Measurements from ENCODE around the gene CCDC88B.
"Not testable (repeated sequence)": the region's sequence is repeated elsewhere in the genome, so short reads cannot be mapped to it uniquely, and the experiment has no call there.

CCDC88B gene

DNA sequence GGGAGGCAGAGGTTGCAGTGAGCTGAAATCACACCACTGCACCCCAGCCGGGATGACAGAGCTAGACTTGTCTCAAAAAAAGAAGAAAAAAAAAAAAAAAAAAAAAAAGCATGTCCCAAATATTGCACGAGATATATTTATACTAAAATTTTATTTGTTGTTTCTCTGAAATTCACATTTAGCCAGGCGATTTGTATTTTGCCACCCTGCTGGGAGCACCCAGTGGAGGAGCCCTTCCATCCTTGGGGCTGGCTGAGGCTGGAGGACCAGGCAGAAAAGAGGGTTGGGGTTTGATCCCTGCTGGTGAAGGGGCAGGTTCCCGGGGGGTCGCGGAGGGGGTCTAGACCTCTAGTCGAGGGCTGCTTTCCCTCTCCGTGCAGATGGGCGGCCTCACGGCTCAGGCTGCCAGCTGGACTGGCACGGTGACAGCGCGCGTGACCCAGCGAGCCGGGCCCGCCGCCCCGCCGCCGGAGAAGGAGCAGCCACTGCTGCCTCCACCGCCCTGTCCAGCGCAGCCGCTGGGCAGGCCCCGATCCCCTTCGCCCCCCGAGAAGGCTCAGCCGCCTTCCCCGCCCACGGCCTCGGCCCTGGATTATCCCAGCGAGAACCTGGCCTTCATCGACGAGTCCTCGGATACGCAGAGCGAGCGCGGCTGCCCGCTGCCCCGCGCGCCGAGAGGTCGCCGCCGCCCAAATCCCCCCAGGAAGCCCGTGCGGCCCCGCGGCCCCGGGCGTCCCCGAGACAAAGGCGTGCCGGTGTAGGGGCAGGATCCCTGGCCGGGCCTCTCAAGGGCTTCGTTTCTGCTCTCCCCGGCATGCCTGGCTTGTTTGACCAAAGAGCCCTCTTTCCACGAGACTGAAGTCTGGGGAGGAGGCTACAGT, 40.8 kb upstream of the CCDC88B start:
- TF ChIP-seq ZNF274 (IDR thresholded peaks at IDR 0.05; ENCODE audit: low read depth, low read length): no peak

DNA sequence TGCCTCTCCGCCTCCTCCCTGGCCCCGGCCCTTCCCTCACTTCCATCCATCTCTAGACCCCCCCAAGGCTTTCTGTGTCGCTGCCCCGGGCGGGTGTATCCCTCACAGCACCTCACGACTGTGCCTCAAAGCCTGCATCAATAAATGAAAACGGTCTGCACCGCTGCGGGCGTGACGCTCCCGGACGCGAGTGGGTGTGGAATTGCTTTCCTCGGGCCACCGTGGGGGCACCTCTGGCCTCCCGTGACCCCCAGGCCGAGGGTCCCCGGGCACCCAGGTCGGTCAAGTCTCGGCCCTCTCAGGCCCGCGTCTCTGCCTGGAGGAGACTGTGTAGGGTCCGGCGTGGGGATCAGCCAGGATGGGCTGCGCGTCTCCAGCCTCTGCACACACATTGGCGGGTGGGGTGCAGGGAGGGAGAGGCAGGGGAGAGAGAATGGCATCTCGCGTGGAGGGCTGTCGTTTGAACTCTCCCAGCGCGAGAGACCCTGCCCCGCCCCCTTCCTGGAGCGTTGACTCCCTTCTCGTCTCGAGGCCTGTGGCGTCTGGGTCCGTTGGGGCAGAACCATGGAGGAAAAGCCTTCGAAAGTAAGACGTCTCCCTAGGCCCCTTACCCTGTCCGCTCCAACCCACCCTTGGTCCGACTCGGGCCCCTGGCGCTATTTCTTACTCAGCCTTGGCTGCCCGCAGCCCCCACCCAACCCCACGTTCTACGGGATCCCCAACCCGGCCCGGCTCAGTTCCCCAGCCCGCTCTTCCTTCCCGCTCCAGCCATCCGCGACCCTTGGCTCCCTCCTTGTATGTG, 40.0 kb upstream of the CCDC88B start, which contains the start of gene CATSPERZ:
Gene CATSPERZ, plus strand, starts transcription at position 512 of the 802 bp plus-strand sequence. Its CDS starts 53 bp downstream, at position 565.
- TF ChIP-seq ZNF274 (IDR thresholded peaks at IDR 0.05; ENCODE audit: low read depth, low read length): no peak
- H3K4me3 ChIP-seq (ENCODE audit: low read length): no peak within 1 kb of the TSS; the same call in 1 of the 2 replicates

More for the DNA sequence above, 40.8 kb upstream of the CCDC88B start:
- no peak overlapping the region for H3K4me3 ChIP-seq (ENCODE audit: low read length)

DNA sequence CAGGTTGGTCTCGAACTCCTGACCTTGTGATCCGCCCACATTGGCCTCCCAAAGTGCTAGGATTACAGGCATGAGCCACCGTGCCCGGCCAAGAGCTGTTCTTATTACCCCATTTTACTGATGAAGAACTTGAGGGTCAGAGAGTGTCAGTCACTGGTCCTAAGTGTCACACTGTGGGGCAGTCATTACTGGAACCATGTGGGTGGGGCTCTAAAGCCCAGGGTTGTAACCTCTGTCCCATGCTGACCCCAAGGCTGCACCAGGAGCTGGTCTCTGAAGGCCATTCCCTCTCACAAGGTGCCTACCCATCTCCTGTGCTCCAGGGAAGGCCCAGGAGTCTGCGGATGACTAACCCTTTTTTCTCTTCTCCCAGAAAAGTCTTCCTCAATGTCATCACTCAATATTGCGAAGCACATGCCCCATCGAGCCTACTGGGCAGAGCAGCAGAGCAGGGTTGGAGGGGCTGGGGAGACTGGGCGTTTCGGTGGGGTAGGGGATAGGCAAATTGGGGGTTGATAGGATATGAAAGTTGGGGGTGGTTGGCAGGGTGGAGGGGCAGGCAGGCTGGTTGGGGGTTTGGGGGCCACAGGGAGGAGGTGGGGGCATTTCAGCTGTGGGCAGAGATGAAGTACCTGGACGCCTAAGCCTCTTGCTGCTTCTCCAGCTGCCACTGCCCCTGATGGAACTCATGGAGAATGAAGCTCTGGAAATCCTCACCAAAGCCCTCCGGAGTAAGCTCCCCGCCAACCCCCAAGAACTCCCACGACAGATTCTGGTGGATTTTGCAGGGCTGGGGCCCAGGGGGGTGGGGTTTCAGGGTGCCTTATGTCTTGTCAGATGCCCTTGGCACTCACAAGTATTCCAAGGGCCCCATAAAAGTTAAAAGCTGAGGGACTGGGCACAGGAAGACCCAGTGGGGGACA, 36.6 kb upstream of the CCDC88B start:
- no peak for TF ChIP-seq ZNF274 (IDR thresholded peaks at IDR 0.05; ENCODE audit: low read depth, low read length)
- peak overlapping the region; percentile 79; the same call in 1 of the 2 replicates for H3K4me3 ChIP-seq (ENCODE audit: low read length)

DNA sequence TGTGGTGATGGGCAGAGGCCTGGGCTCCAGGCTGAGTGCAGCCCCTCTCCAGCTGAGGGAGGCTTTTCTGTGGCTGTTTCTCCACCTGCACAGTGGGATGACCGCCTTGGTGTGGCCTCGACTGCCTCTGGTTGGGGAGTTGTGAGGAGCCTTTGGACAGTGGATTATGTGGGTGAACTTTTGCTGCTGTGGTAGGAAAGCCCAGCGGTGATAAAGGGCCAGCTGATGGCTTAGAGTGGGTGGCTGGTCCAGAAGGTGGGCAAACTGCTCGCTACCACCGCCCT, 36.0 kb upstream of the CCDC88B start:
- no peak for TF ChIP-seq ZNF274 (IDR thresholded peaks at IDR 0.05; ENCODE audit: low read depth, low read length)
- H3K4me3 ChIP-seq (ENCODE audit: low read length): peak overlapping the region; percentile 79; the same call in 1 of the 2 replicates

DNA sequence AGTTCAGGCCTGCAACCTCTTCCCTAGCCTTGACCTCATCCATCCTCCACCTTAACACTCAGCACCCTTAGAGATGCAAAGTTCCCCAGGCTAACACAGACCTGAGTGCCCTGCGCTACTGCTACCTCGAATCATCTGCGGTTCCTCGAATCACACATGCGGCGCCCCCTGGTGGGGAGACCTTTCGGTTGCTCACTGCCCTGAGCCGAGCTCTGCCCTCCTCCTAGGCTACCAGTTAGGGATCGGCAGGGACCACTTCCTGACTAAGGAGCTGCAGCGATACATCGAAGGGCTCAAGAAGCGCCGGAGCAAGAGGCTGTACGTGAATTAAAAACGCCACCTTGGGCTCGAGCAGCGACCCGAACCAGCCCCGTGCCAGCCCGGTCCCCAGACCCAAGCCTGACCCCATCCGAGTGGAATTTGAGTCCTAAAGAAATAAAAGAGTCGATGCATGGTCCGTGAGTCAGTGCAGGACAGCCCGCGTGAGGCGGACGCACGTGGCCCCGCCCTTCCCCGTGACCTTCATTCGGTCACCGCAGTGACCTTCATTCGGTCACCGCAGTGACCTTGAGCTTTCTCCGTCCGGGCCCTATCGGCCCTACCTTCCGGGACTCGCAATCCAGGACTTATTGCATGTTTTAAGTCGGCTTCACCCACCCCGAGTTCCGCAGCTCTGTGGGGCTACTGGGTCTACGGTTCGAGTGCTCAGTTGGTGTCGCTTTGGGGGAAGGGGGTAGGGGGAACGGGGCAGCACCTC, 35.5 kb upstream of the CCDC88B start:
- TF ChIP-seq ZNF274 (IDR thresholded peaks at IDR 0.05; ENCODE audit: low read depth, low read length): no peak

DNA sequence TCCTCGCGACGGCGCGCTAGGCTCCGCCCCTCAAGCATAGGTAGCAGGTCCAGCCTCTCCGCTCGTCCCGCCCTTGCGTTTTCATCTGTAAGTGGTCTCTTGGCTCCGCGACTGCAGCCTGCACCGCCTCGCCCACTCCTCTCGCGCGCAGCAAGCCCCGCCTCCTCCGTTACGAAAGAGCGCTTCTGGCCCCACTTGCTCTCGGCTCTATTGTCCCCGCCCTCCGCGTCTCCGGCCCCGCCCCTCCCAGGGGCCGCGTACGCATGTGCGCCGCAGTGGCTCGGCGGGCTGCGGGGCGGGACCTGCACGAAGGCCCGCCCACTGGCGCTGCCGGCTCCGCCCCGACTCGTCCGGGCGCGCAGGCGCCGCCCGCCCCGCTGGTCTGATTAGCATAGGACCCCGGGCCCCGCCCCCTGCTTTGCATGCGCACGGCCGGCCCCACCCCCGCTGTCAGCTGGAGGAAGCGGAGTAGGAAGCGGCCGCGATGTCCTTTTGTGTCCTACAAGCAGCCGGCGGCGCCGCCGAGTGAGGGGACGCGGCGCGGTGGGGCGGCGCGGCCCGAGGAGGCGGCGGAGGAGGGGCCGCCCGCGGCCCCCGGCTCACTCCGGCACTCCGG, 34.8 kb upstream of the CCDC88B start, which contains the start of gene ESRRA:
Gene ESRRA, plus strand, starts transcription at position 450 of the 616 bp plus-strand sequence. CDS start 1,656 bp downstream, outside the sequence.
- peak within 1 kb of the TSS; percentile 88 for H3K4me3 ChIP-seq (ENCODE audit: low read length)
- no peak for TF ChIP-seq ZNF274 (IDR thresholded peaks at IDR 0.05; ENCODE audit: low read depth, low read length)

More for the DNA sequence above, 35.5 kb upstream of the CCDC88B start:
- peak overlapping the region; percentile 79 for H3K4me3 ChIP-seq (ENCODE audit: low read length)

DNA sequence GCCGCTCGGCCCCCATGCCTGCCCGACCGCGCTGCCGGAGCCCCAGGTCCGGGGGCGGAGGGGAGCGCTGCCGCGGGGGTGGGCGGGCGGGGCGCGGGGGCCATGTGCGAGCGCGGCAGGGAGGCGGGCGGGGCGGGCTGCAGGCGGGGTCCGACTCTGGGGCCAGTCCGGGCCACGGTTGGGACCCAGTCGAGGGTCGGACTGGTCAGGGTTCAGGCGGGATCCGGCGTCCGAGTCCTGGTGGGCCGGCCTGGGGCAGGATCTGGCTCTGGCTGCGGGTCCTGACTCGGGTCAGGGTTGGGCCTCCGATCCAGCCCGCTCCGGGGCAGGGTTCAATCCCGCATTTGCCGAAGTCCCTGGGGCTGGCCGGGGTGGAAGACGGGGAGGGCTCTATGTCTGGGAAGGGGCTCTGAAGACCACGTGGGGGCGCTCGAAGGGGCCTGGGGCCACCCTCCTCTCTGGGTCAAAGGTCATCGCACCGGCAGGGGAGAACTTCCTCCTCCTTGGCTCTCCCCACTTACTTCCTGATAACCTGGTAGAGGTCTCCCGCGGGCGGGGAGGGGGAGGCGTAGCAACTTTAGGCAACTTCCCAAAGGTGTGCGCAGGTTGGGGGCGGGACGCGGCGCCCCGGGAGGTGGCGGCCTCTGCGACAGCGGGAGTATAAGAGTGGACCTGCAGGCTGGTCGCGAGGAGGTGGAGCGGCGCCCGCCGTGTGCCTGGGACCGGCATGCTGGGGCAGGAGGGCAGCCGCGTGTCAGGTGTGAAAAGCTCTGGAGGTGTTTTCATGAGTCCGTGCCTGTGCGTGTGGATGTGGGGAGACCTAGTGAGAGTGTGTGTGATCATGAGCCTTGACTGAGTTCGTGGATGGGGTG, 34.1 kb upstream of the CCDC88B start:
- no peak for TF ChIP-seq ZNF274 (IDR thresholded peaks at IDR 0.05; ENCODE audit: low read depth, low read length)
- peak overlapping the region; percentile 88 for H3K4me3 ChIP-seq (ENCODE audit: low read length)

DNA sequence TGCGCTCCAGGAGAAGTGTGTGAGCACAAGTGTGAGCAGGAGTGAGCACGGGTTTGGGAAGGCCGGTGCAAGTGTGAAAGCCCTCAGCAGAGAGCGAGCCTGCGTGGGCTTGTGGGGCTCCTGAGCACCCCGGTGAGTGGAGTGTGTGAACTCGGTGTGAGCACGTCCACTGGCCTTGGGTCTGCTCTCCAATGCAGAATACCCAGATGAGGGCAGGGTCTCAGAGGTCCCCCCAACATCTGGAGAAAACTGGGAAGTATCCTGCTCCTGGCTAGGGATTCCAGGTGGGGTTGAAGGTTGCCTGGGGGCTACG, 33.5 kb upstream of the CCDC88B start:
- H3K4me3 ChIP-seq (ENCODE audit: low read length): peak overlapping the region; percentile 88

DNA sequence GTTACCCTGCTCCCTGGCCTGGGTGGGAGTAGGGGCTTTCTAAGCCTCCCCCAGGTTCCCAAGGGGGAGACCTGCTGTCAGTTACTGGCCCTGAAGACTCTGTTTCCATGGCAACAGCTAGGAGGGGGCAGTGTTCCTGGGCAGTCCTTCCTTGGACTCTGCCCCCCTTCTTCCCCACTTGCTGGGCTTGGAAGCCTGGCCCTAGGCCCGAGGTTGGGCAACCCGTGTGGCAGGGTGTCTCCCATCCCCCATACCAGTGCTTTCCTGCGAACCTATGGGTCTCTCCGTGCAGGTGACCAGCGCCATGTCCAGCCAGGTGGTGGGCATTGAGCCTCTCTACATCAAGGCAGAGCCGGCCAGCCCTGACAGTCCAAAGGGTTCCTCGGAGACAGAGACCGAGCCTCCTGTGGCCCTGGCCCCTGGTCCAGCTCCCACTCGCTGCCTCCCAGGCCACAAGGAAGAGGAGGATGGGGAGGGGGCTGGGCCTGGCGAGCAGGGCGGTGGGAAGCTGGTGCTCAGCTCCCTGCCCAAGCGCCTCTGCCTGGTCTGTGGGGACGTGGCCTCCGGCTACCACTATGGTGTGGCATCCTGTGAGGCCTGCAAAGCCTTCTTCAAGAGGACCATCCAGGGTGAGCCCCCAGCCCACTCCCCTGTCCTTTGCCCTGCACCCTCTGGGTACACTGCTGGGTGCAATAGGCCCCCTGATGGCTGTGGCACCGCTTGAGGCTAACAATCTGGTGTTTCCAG, 33.0 kb upstream of the CCDC88B start:
- H3K4me3 ChIP-seq (ENCODE audit: low read length): peak overlapping the region; percentile 88
- TF ChIP-seq ZNF274 (IDR thresholded peaks at IDR 0.05; ENCODE audit: low read depth, low read length): no peak

More for the DNA sequence above, 33.5 kb upstream of the CCDC88B start:
- TF ChIP-seq ZNF274 (IDR thresholded peaks at IDR 0.05; ENCODE audit: low read depth, low read length): no peak

DNA sequence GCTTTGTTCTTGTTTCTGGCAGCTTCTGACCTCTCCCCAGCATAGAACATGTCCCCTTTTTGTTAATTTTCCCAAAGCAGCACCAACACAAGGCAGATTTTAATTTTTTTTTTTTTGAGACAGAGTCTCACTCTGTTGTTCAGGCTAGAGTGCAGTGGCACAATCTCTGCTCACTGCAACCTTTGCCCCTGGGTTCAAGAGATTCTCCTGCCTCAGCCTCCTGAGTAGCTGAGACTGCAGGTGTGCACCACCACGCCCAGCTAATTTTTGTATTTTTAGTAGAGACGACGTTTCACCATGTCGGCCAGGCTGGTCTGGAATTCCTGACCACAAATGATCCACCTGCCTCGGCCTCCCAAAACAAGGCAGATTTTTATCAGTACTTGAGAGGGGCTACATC, 32.2 kb upstream of the CCDC88B start:
- not testable (repeated sequence) for H3K4me3 ChIP-seq (ENCODE audit: low read length)

DNA sequence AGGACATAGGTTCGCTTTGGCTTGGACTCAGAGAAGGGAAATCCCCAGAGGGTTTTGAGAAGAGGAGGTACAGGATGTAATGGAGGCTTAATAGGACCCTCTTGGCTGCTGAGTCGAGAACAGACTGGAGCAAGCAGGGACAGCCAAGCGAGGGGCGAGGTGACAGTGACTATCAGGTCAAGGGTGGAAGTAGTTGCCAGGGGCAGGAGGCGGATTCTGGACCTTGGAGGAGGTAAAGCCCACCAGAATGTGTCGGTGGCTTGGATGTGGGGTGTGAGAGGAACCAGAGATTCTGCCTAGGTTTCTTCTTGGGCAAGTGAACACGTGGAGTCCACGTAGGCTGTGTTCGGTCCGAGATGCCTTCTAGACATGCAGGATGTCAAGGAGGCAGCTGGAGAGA, 27.1 kb upstream of the CCDC88B start:
- no peak overlapping the region for H3K4me3 ChIP-seq (ENCODE audit: low read length)
- no peak for TF ChIP-seq ZNF274 (IDR thresholded peaks at IDR 0.05; ENCODE audit: low read depth, low read length)
